A549 (cell line): ENCODE results near the gene DCAF8. TPM values are rescaled to one million over a fixed set of nuclear protein-coding genes. Genes with fewer than 3 reads are reported as not detected.

ENCODE experiments used
- ATAC-seq, 2 experiments: fragments of 200-7000 bp in 1 of 2; fragments of >200 bp in 1 of 2; cut with Nextera tagmentation in 1 of 2; cut with Tn5 transposase in 1 of 2; 3 replicates each; pipeline versions ENCODE4 v1.8.0 to v1.9.1; 2018 to 2020; ENCODE audit warnings: mild to moderate bottlenecking in 1 of 2, moderate library complexity in 1 of 2
- CTCF ChIA-PET: fragments of 300-600 bp; sonication (Branson Sonifier 250); formaldehyde crosslinking; extraction: SDS; loops from one replicate; lab custom pipeline; 2021; ENCODE audit warnings: antibody characterized with exemption, inconsistent platforms; lab: Yijun Ruan, JAX
- POLR2A ChIA-PET: fragments of 350-600 bp; formaldehyde crosslinking; extraction: SDS; loops from one replicate; lab custom pipeline; 2021; ENCODE audit warnings: antibody characterized with exemption, inconsistent platforms; lab: Yijun Ruan, JAX
- DNase-seq, 2 experiments: peaks; one replicate each; pipeline versions ENCODE4 v3.0.0 to v3.0.0-alpha.2; 2011 to 2016; ENCODE audit warnings: low read depth in 1 of 2, low spot score in 1 of 2
- FAIRE-seq: peaks from 2 replicates; lab custom pipeline; 2011; peaks lifted over from hg19 to GRCh38; lab: Jason Lieb, UNC
- H3K27ac ChIP-seq, 2 experiments: fragments of >200 bp; sonication (Bioruptor Twin); formaldehyde crosslinking; 3 replicates each; pipeline ENCODE4 v1.5.1; 2016 to 2017
- H3K4me1 ChIP-seq: fragments of >200 bp; sonication (Bioruptor Twin); formaldehyde crosslinking; 3 replicates; pipeline ENCODE4 v1.6.1; 2016
- H3K4me2 ChIP-seq: fragments of >200 bp; sonication (Bioruptor Twin); formaldehyde crosslinking; 3 replicates; pipeline ENCODE4 v1.6.1; 2016
- H3K4me3 ChIP-seq: fragments of >200 bp; sonication (Bioruptor Twin); formaldehyde crosslinking; 3 replicates; pipeline ENCODE4 v1.5.1; 2016
- H3K9me3 ChIP-seq: fragments of >200 bp; sonication (Bioruptor Twin); formaldehyde crosslinking; 3 replicates; pipeline ENCODE4 v1.6.1; 2016
- ATOH8 ChIP-seq: fragments of 250-450 bp; sonication (Bioruptor Pico); IDR thresholded peaks from 2 replicates; pipeline ENCODE4 v1.5.0; 2020; ENCODE audit warnings: low read depth, mild to moderate bottlenecking, moderate library complexity
- BHLHE40 ChIP-seq: IDR thresholded peaks from 2 replicates; pipeline ENCODE4 v1.6.1; 2012; ENCODE audit warnings: low read depth, low read length, inconsistent platforms
- ELK1 ChIP-seq: fragments of 150-350 bp; IDR thresholded peaks from 2 replicates; pipeline ENCODE4 v1.6.1; 2014; ENCODE audit warnings: low read depth, mild to moderate bottlenecking, low read length
- FOSL2 ChIP-seq, 2 experiments: fragments of 450-650 bp in 1 of 2; fragments of >200 bp in 1 of 2; sonication (Bioruptor Twin) in 1 of 2; formaldehyde crosslinking; IDR thresholded peaks; 2 replicates each; pipeline versions ENCODE4 v1.5.0 to v1.6.1; 2016 to 2020; ENCODE audit warnings: mild to moderate bottlenecking in 1 of 2, moderate library complexity in 1 of 2
- GATA3 ChIP-seq: IDR thresholded peaks from 2 replicates; pipeline ENCODE4 v1.6.1; 2012; ENCODE audit warnings: borderline replicate concordance
- MAFK ChIP-seq: fragments of 450-650 bp; IDR thresholded peaks from 2 replicates; pipeline ENCODE4 v1.6.1; 2014; ENCODE audit not compliant: partially characterized antibody
- MAX ChIP-seq: IDR thresholded peaks from 2 replicates; pipeline ENCODE4 v1.6.1; 2012
- MAZ ChIP-seq: fragments of 150-350 bp; IDR thresholded peaks from 2 replicates; pipeline ENCODE4 v1.6.1; 2014; ENCODE audit warnings: antibody characterized with exemption, low read depth, low read length, borderline replicate concordance
- NFE2L2 ChIP-seq: fragments of 150-350 bp; conservative IDR thresholded peaks from 2 replicates; pipeline ENCODE4 v1.6.1; 2014; ENCODE audit warnings: low read length
- NPAS2 ChIP-seq: fragments of 250-450 bp; sonication (Bioruptor Pico); IDR thresholded peaks from 2 replicates; pipeline ENCODE4 v1.8.0; 2022; ENCODE audit warnings: mild to moderate bottlenecking, moderate library complexity, borderline replicate concordance
- POLR2A ChIP-seq: IDR thresholded peaks from 2 replicates; pipeline ENCODE4 v1.6.1; 2012; ENCODE audit warnings: mild to moderate bottlenecking, low read length
- RARB ChIP-seq: fragments of 250-450 bp; sonication (Bioruptor Pico); IDR thresholded peaks from 2 replicates; pipeline ENCODE4 v1.8.0; 2021; ENCODE audit warnings: mild to moderate bottlenecking, moderate library complexity
- REST ChIP-seq: fragments of 200-600 bp; sonication (generic); IDR thresholded peaks from 2 replicates; pipeline ENCODE4 v1.6.1; 2016; ENCODE audit warnings: antibody characterized with exemption, mild to moderate bottlenecking, moderate library complexity
- RNF2 ChIP-seq: fragments of 200-600 bp; sonication (generic); IDR thresholded peaks from 2 replicates; pipeline ENCODE4 v1.6.1; 2016; ENCODE audit warnings: low read depth, mild to moderate bottlenecking, antibody characterized with exemption, moderate library complexity, borderline replicate concordance
- SMC3 ChIP-seq: fragments of >200 bp; sonication (Bioruptor Twin); formaldehyde crosslinking; IDR thresholded peaks from 3 replicates; pipeline ENCODE4 v1.6.1; 2018; ENCODE audit warnings: inconsistent platforms
- SREBF2 ChIP-seq: fragments of 450-650 bp; IDR thresholded peaks from 2 replicates; pipeline ENCODE4 v1.6.1; 2014; ENCODE audit warnings: mild to moderate bottlenecking, moderate library complexity
- ZNF302 ChIP-seq: fragments of 250-450 bp; sonication (Bioruptor Pico); IDR thresholded peaks from 2 replicates; pipeline ENCODE4 v1.9.0; 2021; ENCODE audit warnings: inconsistent platforms, mild to moderate bottlenecking, moderate library complexity
- ZSCAN20 ChIP-seq: fragments of 250-450 bp; sonication (Bioruptor Pico); IDR thresholded peaks from 2 replicates; pipeline ENCODE4 v1.8.0; 2022; ENCODE audit warnings: mild to moderate bottlenecking, moderate library complexity
- WGBS: methylation state at CpG from one replicate; pipeline ENCODE4 v1.1.6; 2017; ENCODE audit errors: missing lambda C conversion rate; 5-methylcytosine and 5-hydroxymethylcytosine counted together
- polyA plus RNA-seq, 4 experiments: library from polyadenylated mRNA; depleted of rRNA in 3 of 4; stranded (reverse); fragments of >200 nt; fragmentation: RNase III in 1 of 4; extraction: RNeasy Plus Mini Kit Qiagen cat#74134 plus additional on column Dnase treatment in 1 of 4; gene quantifications; 2 replicates in 3 of 4; 3 replicates in 1 of 4; pipeline ENCODE4 v1.2.3, GENCODE V29; 2011 to 2017

The DCAF8 gene
- polyA plus RNA-seq, 2 of the 4 experiments (the other 2 are of a cell fraction): 69.8 to 113 TPM

DNA sequence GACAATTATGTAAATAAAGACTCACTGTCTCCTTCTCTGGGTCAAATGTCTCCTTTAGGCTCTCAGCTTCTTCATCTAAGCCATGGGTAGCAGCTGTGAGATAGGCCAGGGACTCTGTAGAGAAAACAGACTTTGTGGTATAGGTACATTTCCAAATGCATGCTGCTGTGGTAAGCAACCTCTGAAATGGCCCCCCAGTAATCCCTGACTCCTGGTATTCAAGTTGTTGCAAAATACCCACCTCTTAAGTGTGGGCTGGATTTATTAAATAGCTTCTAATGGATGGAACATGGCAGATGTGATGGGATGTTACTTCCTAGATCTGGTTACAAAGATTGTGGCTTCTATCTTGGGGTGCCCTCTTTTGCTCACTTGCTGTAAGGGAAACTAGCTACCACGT lies 33.7 kb upstream of the DCAF8 start:
- FAIRE-seq (no peak), DNase-seq (no peak), ATAC-seq (no peak)
- CTCF ChIA-PET: interaction anchor here (0.7 to 1.1 kb wide), 3 partner anchors 44 to 210 kb away, joined by 3 read pairs; no protein-coding TSS in a partner anchor
- H3K27ac ChIP-seq: no peak overlapping the region
- H3K4me1 ChIP-seq: no peaks in the 10 kb centered on the region
- H3K9me3 ChIP-seq: no peaks in the 10 kb centered on the region
- 96% methylated on average over 1 of the region's 1 CpG for WGBS
- no peak for TF ChIP-seq REST
- H3K4me2 ChIP-seq: no peak overlapping the region
- no peak overlapping the region for H3K4me3 ChIP-seq
- POLR2A ChIA-PET: no interaction called here

GRCh38 chr1:160293020-160293968 lies 30.9 kb upstream of the DCAF8 start:
- Histone ChIP-seq H3K9me3 (no peaks in the 10 kb centered on the region), H3K4me2 (no peak overlapping the region), H3K27ac (no peak overlapping the region), H3K4me3 (no peak overlapping the region), H3K4me1 (no peaks in the 10 kb centered on the region)
- DNase-seq: no peak
- no peak for FAIRE-seq
- 87% methylated on average over 8 of the region's 8 CpGs for WGBS
- ChIA-PET POLR2A (no interaction called here), CTCF (interaction anchor here (0.6 to 8.2 kb wide), 27 partner anchors 9 to 373 kb away, joined by 3 to 97 read pairs (median 7); partner anchors contain the start of genes CASQ1 and IGSF8)
- TF ChIP-seq MAX (no peak), RARB (CRISPR knock-in tag) (no peak), ZNF302 (CRISPR knock-in tag) (no peak), SREBF2 (no peak), POLR2A (no peak), NFE2L2 (no peak), SMC3 (no peak), GATA3 (no peak), FOSL2 (IDR thresholded peaks at IDR 0.05) (no peak), FOSL2 (CRISPR knock-in tag; IDR thresholded peaks at IDR 0.05) (no peak), RNF2 (no peak), ZSCAN20 (no peak)
- no peak for ATAC-seq

GRCh38 chr1:160291248-160292220 lies 29.2 kb upstream of the DCAF8 start:
- 55% methylated on average over 11 of the region's 11 CpGs for WGBS
- no peak overlapping the region for H3K4me3 ChIP-seq
- peak; percentile 92 to 95 for ATAC-seq
- peak; percentile 90 for FAIRE-seq
- DNase-seq: peak; percentile 62 to 76
- H3K4me2 ChIP-seq: no peak overlapping the region
- CTCF ChIA-PET: interaction anchor here (0.6 to 8.2 kb wide), 65 partner anchors 13 to 261 kb away, joined by 3 to 97 read pairs (median 5); partner anchors contain the start of genes CASQ1, DCAF8, IGSF8 and NCSTN
- no peak overlapping the region for H3K27ac ChIP-seq
- no peaks in the 10 kb centered on the region for H3K4me1 ChIP-seq
- POLR2A ChIA-PET: interaction anchor here (1.1 to 1.6 kb wide), 2 partner anchors 12 to 29 kb away, joined by 3 to 7 read pairs; partner anchors contain the start of gene DCAF8
- no peaks in the 10 kb centered on the region for H3K9me3 ChIP-seq
- TF ChIP-seq ATOH8 (CRISPR knock-in tag) (no peak), BHLHE40 (no peak), ELK1 (no peak), NFE2L2 (no peak), ZSCAN20 (no peak), MAX (peak; percentile 36; the same call in 1 of the 2 replicates), NPAS2 (CRISPR knock-in tag) (no peak), MAFK (no peak), MAZ (no peak), SMC3 (peak; percentile 74), ZNF302 (CRISPR knock-in tag) (no peak)
